CD4-positive, alpha-beta memory T cell (primary cell): ENCODE measurements around the gene GPATCH4. TPM values are rescaled to one million over a fixed set of nuclear protein-coding genes. Genes with fewer than 3 reads are reported as not detected.

Experiments used
- CTCF ChIA-PET: fragments of 350-600 bp; sonication (Branson Sonifier 250); formaldehyde crosslinking; loops from one replicate; lab custom pipeline; 2021; ENCODE audit warnings: inconsistent platforms; ENCODE audit not compliant: partially characterized antibody; lab: Charles Lee
- POLR2A ChIA-PET: fragments of 350-600 bp; sonication (Branson Sonifier 250); formaldehyde crosslinking; loops from one replicate; lab custom pipeline; 2021; ENCODE audit not compliant: partially characterized antibody; lab: Charles Lee
- DNase-seq, 5 donors: peaks; one replicate each; pipeline versions ENCODE4 v3.0.0 to v3.0.0-alpha.2; 2020 to 2022; ENCODE audit warnings: mixed read lengths in 1 of 5
- H3K27ac ChIP-seq: one replicate; pipeline ENCODE4 v1.7.0; 2013; ENCODE audit warnings: low read depth, low read length
- H3K27me3 ChIP-seq: 2 replicates; pipeline ENCODE4 v1.7.0; 2013; ENCODE audit warnings: mild to moderate bottlenecking, low read length, moderate library complexity; ENCODE audit not compliant: insufficient read depth
- H3K36me3 ChIP-seq: 2 replicates; pipeline ENCODE4 v1.7.0; 2013; ENCODE audit warnings: mild to moderate bottlenecking, low read length, moderate library complexity; ENCODE audit not compliant: insufficient read depth
- H3K4me1 ChIP-seq: 2 replicates; pipeline ENCODE4 v1.7.0; 2013; ENCODE audit warnings: mild to moderate bottlenecking, low read length, moderate library complexity; ENCODE audit not compliant: insufficient read depth
- H3K4me3 ChIP-seq, 2 donors: one replicate each; pipeline ENCODE4 v1.7.0; 2013; ENCODE audit warnings: low read length in 2 of 2, mild to moderate bottlenecking in 1 of 2
- H3K9me3 ChIP-seq, 2 donors: one replicate each; pipeline ENCODE4 v1.7.0; 2013; ENCODE audit warnings: low read length in 2 of 2, control low read depth in 1 of 2; ENCODE audit not compliant: control insufficient read depth in 1 of 2
- H3K27ac Mint-ChIP-seq, 7 donors: one replicate each; pipeline ENCODE4 v1.8.0; 2020 to 2021; ENCODE audit warnings: mixed read lengths in 7 of 7, mild to moderate bottlenecking in 6 of 7, inconsistent platforms in 3 of 7, moderate library complexity in 3 of 7
- H3K27me3 Mint-ChIP-seq, 2 donors: one replicate each; pipeline ENCODE4 v1.8.0; 2020 to 2021; ENCODE audit warnings: mixed read lengths in 2 of 2
- H3K36me3 Mint-ChIP-seq, 2 donors: one replicate each; pipeline ENCODE4 v1.8.0; 2020 to 2021; ENCODE audit warnings: mixed read lengths in 2 of 2, inconsistent platforms in 1 of 2, mild to moderate bottlenecking in 1 of 2
- H3K4me1 Mint-ChIP-seq, 4 donors: one replicate each; pipeline ENCODE4 v1.8.0; 2020 to 2021; ENCODE audit warnings: mixed read lengths in 4 of 4, mild to moderate bottlenecking in 1 of 4
- H3K4me3 Mint-ChIP-seq, 8 donors: one replicate each; pipeline ENCODE4 v1.8.0; 2020 to 2021; ENCODE audit warnings: mixed read lengths in 8 of 8, mild to moderate bottlenecking in 7 of 8, moderate library complexity in 6 of 8, inconsistent platforms in 3 of 8
- H3K9me3 Mint-ChIP-seq, 8 donors: one replicate each; pipeline ENCODE4 v1.8.0; 2020 to 2021; ENCODE audit warnings: mixed read lengths in 8 of 8, mild to moderate bottlenecking in 5 of 8, inconsistent platforms in 3 of 8, moderate library complexity in 1 of 8
- intact Hi-C: fragments of 100-400 bp; cut with micrococcal nuclease; formaldehyde crosslinking; loops from one replicate; pipeline ENCODE4 v1.15.1; 2023
- polyA plus RNA-seq, 2 donors: library from polyadenylated mRNA; unstranded; fragments of 300-500 nt; fragmentation: Illumina TruSeq; gene quantifications; one replicate each; pipeline ENCODE4 v1.2.3, GENCODE V29; 2021
- total RNA-seq, 2 experiments: library from RNA; stranded (reverse); gene quantifications; one replicate each; pipeline ENCODE4 v1.2.3, GENCODE V29; 2021

Gene GPATCH4
- total and polyA plus RNA-seq, 4 experiments from 2014 or later = 8.1 to 58.5 (median 28.8) TPM

GRCh38 chr1:156600733-156601121 is 552 bp downstream of the GPATCH4 start:
- POLR2A ChIA-PET = interaction anchor here (0.6 to 2.9 kb wide), 8 partner anchors 9 to 1326 kb away, joined by 3 to 50 read pairs (median 4); partner anchors contain the start of genes MEF2D and NAXE
- H3K36me3 ChIP-seq = peaks cover 30% of the 10 kb centered on the region
- Mint-ChIP-seq H3K36me3 (peaks cover 27 to 42% of the 10 kb centered on the region in 2 donors), H3K9me3 (no peaks in the 10 kb centered on the region), H3K27ac (peak overlapping the region; percentile 83 to 100 (median 98)), H3K4me1 (peaks cover 13 to 37% (median 26%) of the 10 kb centered on the region in 4 donors), H3K4me3 (peak overlapping the region; percentile 90 to 100 (median 99)), H3K27me3 (no peaks in the 10 kb centered on the region)
- H3K9me3 ChIP-seq = no peaks in the 10 kb centered on the region
- intact Hi-C loops = loop anchor here (1.0 to 2.0 kb wide), 3 partner anchors 9 to 144 kb away; partner anchors contain the start of genes MEF2D and NAXE
- CTCF ChIA-PET = interaction anchor here (0.8 to 4.7 kb wide), 6 partner anchors 8 to 155 kb away, joined by 3 to 21 read pairs (median 10); partner anchors contain the start of gene NAXE
- peak overlapping the region; percentile 82 to 83 for H3K4me3 ChIP-seq
- no peak for DNase-seq
- no peaks in the 10 kb centered on the region for H3K27me3 ChIP-seq
- H3K4me1 ChIP-seq = peaks cover 30% of the 10 kb centered on the region
- H3K27ac ChIP-seq = peak overlapping the region; percentile 83

GRCh38 chr1:156599811-156600210 is 1.5 kb downstream of the GPATCH4 start:
- Mint-ChIP-seq H3K36me3 (peaks cover 37 to 51% of the 10 kb centered on the region in 2 donors), H3K9me3 (peaks cover 0 to 2% (median 0%) of the 10 kb centered on the region in 8 donors), H3K27ac (peak overlapping the region; percentile 48 to 98 (median 76)), H3K4me3 (peak overlapping the region in 6 of 8 donors; percentile 90 to 100 (median 99)), H3K27me3 (no peaks in the 10 kb centered on the region), H3K4me1 (peaks cover 18 to 37% (median 29%) of the 10 kb centered on the region in 4 donors)
- CTCF ChIA-PET = interaction anchor here (0.8 to 4.7 kb wide), 4 partner anchors 8 to 154 kb away, joined by 3 to 21 read pairs (median 18); partner anchors contain the start of gene NAXE
- Histone ChIP-seq H3K36me3 (peaks cover 33% of the 10 kb centered on the region), H3K27ac (peak overlapping the region; percentile 19), H3K27me3 (no peaks in the 10 kb centered on the region), H3K9me3 (no peaks in the 10 kb centered on the region), H3K4me1 (peaks cover 30% of the 10 kb centered on the region), H3K4me3 (no peak overlapping the region)
- POLR2A ChIA-PET = interaction anchor here (0.6 to 2.9 kb wide), 6 partner anchors 8 to 992 kb away, joined by 3 to 50 read pairs (median 3); partner anchors contain the start of genes MEF2D and NAXE
- peak in 3 of 5 donors; percentile 24 to 65 (median 37) for DNase-seq
- intact Hi-C loops = loop anchor here (2.0 kb wide), 2 partner anchors 99 to 143 kb away; partner anchors contain the start of gene MEF2D

DNA sequence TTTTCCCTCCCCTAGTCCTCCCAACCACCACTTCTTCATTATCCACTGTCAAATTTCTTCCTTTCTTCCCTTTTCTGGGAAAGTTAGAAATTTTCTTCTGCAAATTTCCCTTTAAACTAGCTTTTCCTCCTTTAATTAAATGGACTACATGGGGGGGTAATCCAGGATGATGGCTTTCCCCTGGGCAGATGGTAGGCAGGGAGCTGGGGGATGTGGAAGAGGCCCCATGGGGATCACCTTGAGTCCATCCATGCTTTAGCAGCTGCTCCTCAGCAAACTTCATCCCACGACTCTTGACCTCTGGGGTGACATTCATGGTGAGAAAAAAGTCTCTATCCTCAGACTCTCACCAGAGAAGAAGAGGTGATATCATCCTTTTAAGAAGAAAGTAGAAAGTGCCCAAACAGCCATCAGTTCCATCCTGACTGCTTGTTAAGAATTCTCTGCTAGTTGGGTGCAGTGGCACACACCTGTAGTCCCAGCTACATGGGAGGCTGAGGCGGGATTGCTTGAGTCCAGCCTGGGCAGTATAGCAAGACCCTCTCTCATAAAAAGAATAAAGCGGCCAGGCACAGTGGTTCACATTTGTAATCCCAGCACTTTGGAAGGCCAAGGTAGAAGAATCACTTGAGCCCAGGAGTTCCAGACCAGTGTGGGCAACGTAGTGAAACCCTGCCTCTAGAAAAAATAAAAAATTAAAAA is 2.4 kb downstream of the GPATCH4 start:
- DNase-seq = no peak
- Mint-ChIP-seq H3K27me3 (no peaks in the 10 kb centered on the region), H3K4me1 (peaks cover 18 to 37% (median 30%) of the 10 kb centered on the region in 4 donors), H3K36me3 (peaks cover 38 to 57% of the 10 kb centered on the region in 2 donors), H3K9me3 (peaks cover 0 to 2% (median 0%) of the 10 kb centered on the region in 8 donors), H3K4me3 (peak overlapping the region in 1 of 8 donors; percentile 1), H3K27ac (peak overlapping the region in 6 of 7 donors; percentile 46 to 83 (median 66))
- peak overlapping the region; percentile 19 for H3K27ac ChIP-seq
- H3K36me3 ChIP-seq = peaks cover 33% of the 10 kb centered on the region
- ChIA-PET CTCF (interaction anchor here (0.6 to 4.7 kb wide), 6 partner anchors 9 to 213 kb away, joined by 3 to 21 read pairs (median 3); no protein-coding TSS in a partner anchor), POLR2A (interaction anchor here (0.9 to 2.9 kb wide), 2 partner anchors 10 to 98 kb away, joined by 3 to 13 read pairs; partner anchors contain the start of gene MEF2D)
- H3K9me3 ChIP-seq = no peaks in the 10 kb centered on the region
- H3K4me1 ChIP-seq = peaks cover 30% of the 10 kb centered on the region
- H3K4me3 ChIP-seq = no peak overlapping the region
- H3K27me3 ChIP-seq = no peaks in the 10 kb centered on the region
- intact Hi-C loops = no loop called here

DNA sequence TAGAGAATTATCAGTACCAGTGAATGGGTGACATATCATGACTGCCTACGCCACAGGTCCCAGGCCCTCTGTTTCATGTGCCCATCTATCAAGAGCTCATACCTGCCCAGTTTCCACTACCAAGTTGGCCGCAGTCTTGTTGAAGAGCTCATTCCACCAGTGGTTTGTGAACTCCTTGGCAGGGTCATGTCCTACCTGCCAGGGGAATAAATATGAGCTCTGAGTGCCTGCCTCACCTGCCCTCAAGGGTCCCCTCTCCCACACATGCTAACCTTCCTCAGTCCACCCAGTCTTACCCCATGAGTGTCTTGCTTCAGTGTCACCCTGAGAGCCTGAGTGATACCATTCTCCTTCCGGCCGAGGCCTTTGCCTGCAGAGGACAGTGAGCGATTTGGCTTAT is 3.2 kb downstream of the GPATCH4 start:
- Mint-ChIP-seq H3K4me3 (peak overlapping the region in 1 of 8 donors; percentile 32), H3K27me3 (no peaks in the 10 kb centered on the region), H3K36me3 (peaks cover 38 to 57% of the 10 kb centered on the region in 2 donors), H3K4me1 (peaks cover 18 to 38% (median 30%) of the 10 kb centered on the region in 4 donors), H3K27ac (peak overlapping the region in 3 of 7 donors; percentile 65 to 83 (median 68)), H3K9me3 (peaks cover 0 to 2% (median 0%) of the 10 kb centered on the region in 8 donors)
- DNase-seq = no peak
- H3K27ac ChIP-seq = peak overlapping the region; percentile 19
- POLR2A ChIA-PET = interaction anchor here (2.9 kb wide), 1 partner anchor 97 kb away, joined by 13 read pairs; the partner anchor contains the start of gene MEF2D
- H3K27me3 ChIP-seq = no peaks in the 10 kb centered on the region
- H3K4me3 ChIP-seq = no peak overlapping the region
- peaks cover 33% of the 10 kb centered on the region for H3K36me3 ChIP-seq
- CTCF ChIA-PET = interaction anchor here (0.6 to 4.7 kb wide), 6 partner anchors 10 to 212 kb away, joined by 3 to 21 read pairs (median 3); no protein-coding TSS in a partner anchor
- intact Hi-C loops = no loop called here
- H3K9me3 ChIP-seq = no peaks in the 10 kb centered on the region
- peaks cover 29% of the 10 kb centered on the region for H3K4me1 ChIP-seq

GRCh38 chr1:156596426-156596825 is 4.9 kb downstream of the GPATCH4 start:
- DNase-seq = no peak
- no peak overlapping the region for H3K4me3 ChIP-seq
- intact Hi-C loops = no loop called here
- no peak overlapping the region for H3K27ac ChIP-seq
- peaks cover 38 to 55% of the 10 kb centered on the region in 2 donors for H3K36me3 Mint-ChIP-seq
- H3K9me3 ChIP-seq = no peaks in the 10 kb centered on the region
- H3K27me3 ChIP-seq = no peaks in the 10 kb centered on the region
- peaks cover 17 to 34% (median 24%) of the 10 kb centered on the region in 4 donors for H3K4me1 Mint-ChIP-seq
- peaks cover 33% of the 10 kb centered on the region for H3K36me3 ChIP-seq
- no peaks in the 10 kb centered on the region for H3K27me3 Mint-ChIP-seq
- peaks cover 0 to 2% (median 0%) of the 10 kb centered on the region in 8 donors for H3K9me3 Mint-ChIP-seq
- H3K4me3 Mint-ChIP-seq = no peak overlapping the region
- H3K27ac Mint-ChIP-seq = peak overlapping the region in 3 of 7 donors; percentile 35 to 79 (median 66)
- POLR2A ChIA-PET = interaction anchor here (0.6 to 1.0 kb wide), 3 partner anchors 12 to 91 kb away, joined by 3 read pairs; no protein-coding TSS in a partner anchor
- CTCF ChIA-PET = no interaction called here
- peaks cover 22% of the 10 kb centered on the region for H3K4me1 ChIP-seq

DNA sequence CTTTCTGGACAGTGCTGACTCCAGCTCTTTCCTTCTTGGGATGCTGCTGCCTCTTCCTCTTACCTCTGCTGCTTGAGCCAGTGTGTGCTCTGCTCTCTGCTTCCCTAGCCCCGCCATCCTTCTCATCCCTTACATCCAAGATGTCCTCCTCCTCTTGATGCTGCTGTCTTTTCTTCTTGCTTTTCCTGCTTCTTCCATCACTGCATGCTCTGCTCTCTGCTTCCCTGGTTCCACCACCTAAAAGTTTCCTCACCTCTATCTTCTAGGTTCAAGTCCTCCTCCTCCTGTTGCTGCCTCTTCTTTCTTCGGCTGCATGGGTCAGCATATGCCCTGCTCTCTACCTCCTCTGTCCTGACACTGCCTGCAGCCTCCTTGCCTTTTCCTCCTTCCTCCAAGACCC is 6.3 kb downstream of the GPATCH4 start:
- ChIA-PET POLR2A (interaction anchor here (1.4 to 1.7 kb wide), 2 partner anchors 94 to 138 kb away, joined by 4 read pairs; partner anchors contain the start of gene MEF2D), CTCF (no interaction called here)
- Mint-ChIP-seq H3K27ac (peak overlapping the region in 6 of 7 donors; percentile 1 to 90 (median 70)), H3K36me3 (peaks cover 38 to 53% of the 10 kb centered on the region in 2 donors), H3K27me3 (no peaks in the 10 kb centered on the region), H3K9me3 (peaks cover 0 to 4% (median 0%) of the 10 kb centered on the region in 8 donors), H3K4me3 (peak overlapping the region in 2 of 8 donors; percentile 12 to 49), H3K4me1 (peaks cover 16 to 30% (median 23%) of the 10 kb centered on the region in 4 donors)
- Histone ChIP-seq H3K27me3 (no peaks in the 10 kb centered on the region), H3K4me1 (peaks cover 22% of the 10 kb centered on the region), H3K9me3 (no peaks in the 10 kb centered on the region), H3K4me3 (no peak overlapping the region), H3K36me3 (peaks cover 33% of the 10 kb centered on the region), H3K27ac (no peak overlapping the region)
- intact Hi-C loops = no loop called here
- DNase-seq = no peak
